CD14-positive monocyte (primary cell): ENCODE data around the gene NLRX1. TPM values are rescaled to one million over a fixed set of nuclear protein-coding genes. Genes with fewer than 3 reads are reported as not detected.

Experiments used
- DNase-seq, 3 donors: peaks; one replicate each; pipeline ENCODE4 v3.0.0-alpha.2; 2011 to 2022
- H2AFZ ChIP-seq: 2 replicates; pipeline ENCODE4 v1.6.0; 2012; ENCODE audit warnings: mild to moderate bottlenecking, low read depth, low read length, inconsistent platforms; ENCODE audit not compliant: insufficient read depth, poor library complexity, severe bottlenecking
- H3K27ac ChIP-seq, 2 donors: 1 replicate in 1 of 2; 2 replicates in 1 of 2; pipeline ENCODE4 v1.5.1; 2012 to 2013; ENCODE audit warnings: low read length in 2 of 2, control low read depth in 1 of 2, inconsistent platforms in 1 of 2, low read depth in 1 of 2, mild to moderate bottlenecking in 1 of 2
- H3K27me3 ChIP-seq, 2 donors: one replicate each; pipeline versions ENCODE4 v1.6.0 to v1.6.1; 2011 to 2013; ENCODE audit warnings: low read length in 2 of 2; ENCODE audit not compliant: control insufficient read depth in 2 of 2, insufficient read depth in 2 of 2
- H3K36me3 ChIP-seq, 2 donors: replicated peaks in 1 of 2; 1 replicate in 1 of 2; 2 replicates in 1 of 2; pipeline versions ENCODE4 v1.5.1 to v1.6.1; 2012 to 2013; ENCODE audit warnings: low read length in 2 of 2, control low read depth in 1 of 2, inconsistent platforms in 1 of 2, mild to moderate bottlenecking in 1 of 2; ENCODE audit not compliant: insufficient read depth in 2 of 2, control insufficient read depth in 1 of 2
- H3K4me1 ChIP-seq, 2 donors: 1 replicate in 1 of 2; 2 replicates in 1 of 2; pipeline versions ENCODE4 v1.5.1 to v1.6.1; 2012 to 2013; ENCODE audit warnings: low read length in 2 of 2, control low read depth in 1 of 2, inconsistent platforms in 1 of 2, mild to moderate bottlenecking in 1 of 2, moderate library complexity in 1 of 2; ENCODE audit not compliant: insufficient read depth in 2 of 2, control insufficient read depth in 1 of 2
- H3K4me2 ChIP-seq: replicated peaks from 2 replicates; pipeline ENCODE3; 2012; ENCODE audit warnings: low read length, moderate library complexity, mild to moderate bottlenecking; ENCODE audit not compliant: poor library complexity, severe bottlenecking; ENCODE audit errors: extremely low read depth
- H3K4me3 ChIP-seq, 3 experiments: fragments of 200-600 bp in 1 of 3; sonication (generic) in 1 of 3; replicated peaks in 1 of 3; 1 replicate in 2 of 3; 2 replicates in 1 of 3; pipeline ENCODE4 v1.5.1; 2011 to 2013; ENCODE audit warnings: low read length in 3 of 3, mild to moderate bottlenecking in 3 of 3, control low read depth in 2 of 3, low read depth in 2 of 3, inconsistent platforms in 1 of 3, moderate library complexity in 1 of 3
- H3K79me2 ChIP-seq: 2 replicates; pipeline ENCODE4 v1.6.0; 2012; ENCODE audit warnings: mild to moderate bottlenecking, control low read depth, inconsistent platforms, low read length, moderate library complexity; ENCODE audit not compliant: insufficient read depth
- H3K9ac ChIP-seq: 2 replicates; pipeline ENCODE4 v1.6.0; 2017; ENCODE audit warnings: low read length, mild to moderate bottlenecking; ENCODE audit not compliant: insufficient read depth, poor library complexity, severe bottlenecking
- H3K9me3 ChIP-seq, 2 donors: replicated peaks in 1 of 2; 1 replicate in 1 of 2; 2 replicates in 1 of 2; pipeline versions ENCODE4 v1.5.1 to v1.6.1; 2012 to 2013; ENCODE audit warnings: low read length in 2 of 2, control low read depth in 1 of 2; ENCODE audit not compliant: control insufficient read depth in 1 of 2, insufficient read depth in 1 of 2
- H4K20me1 ChIP-seq: 2 replicates; pipeline ENCODE4 v1.6.0; 2012; ENCODE audit warnings: mild to moderate bottlenecking, low read length, control low read depth, moderate library complexity; ENCODE audit not compliant: insufficient read depth
- H3K27ac Mint-ChIP-seq, 7 donors: one replicate each; pipeline ENCODE4 v1.8.0; 2020; ENCODE audit warnings: mild to moderate bottlenecking in 7 of 7, mixed read lengths in 7 of 7, moderate library complexity in 6 of 7, inconsistent platforms in 2 of 7
- H3K27me3 Mint-ChIP-seq, 3 donors: one replicate each; pipeline ENCODE4 v1.8.0; 2021 to 2022; ENCODE audit warnings: low read depth in 3 of 3, mild to moderate bottlenecking in 3 of 3, mixed read lengths in 3 of 3, moderate library complexity in 3 of 3, inconsistent platforms in 1 of 3
- H3K36me3 Mint-ChIP-seq, 2 donors: one replicate each; pipeline ENCODE4 v1.8.0; 2020; ENCODE audit warnings: mixed read lengths in 2 of 2, inconsistent platforms in 1 of 2, mild to moderate bottlenecking in 1 of 2
- H3K4me1 Mint-ChIP-seq: one replicate; pipeline ENCODE4 v1.8.0; 2020; ENCODE audit warnings: mild to moderate bottlenecking, mixed read lengths
- H3K4me3 Mint-ChIP-seq, 2 donors: one replicate each; pipeline ENCODE4 v1.8.0; 2020; ENCODE audit warnings: mild to moderate bottlenecking in 2 of 2, mixed read lengths in 2 of 2, moderate library complexity in 1 of 2
- H3K9me3 Mint-ChIP-seq, 7 donors: one replicate each; pipeline ENCODE4 v1.8.0; 2020 to 2022; ENCODE audit warnings: mixed read lengths in 7 of 7, mild to moderate bottlenecking in 6 of 7, moderate library complexity in 6 of 7, inconsistent platforms in 2 of 7
- CTCF ChIP-seq: fragments of 200-600 bp; IDR thresholded peaks from one replicate; pipeline ENCODE4 v1.8.0; 2022; ENCODE audit warnings: antibody characterized with exemption, mild to moderate bottlenecking
- WGBS: methylation state at CpG from one replicate; pipeline ENCODE4 v1.1.5; 2013; ENCODE audit warnings: missing lambda C conversion rate; ENCODE audit not compliant: insufficient coverage; 5-methylcytosine and 5-hydroxymethylcytosine counted together
- intact Hi-C, 2 donors: fragments of 100-400 bp; cut with micrococcal nuclease; formaldehyde crosslinking; loops; one replicate each; pipeline versions ENCODE4 v1.15.0 to v1.15.1; 2023
- polyA plus RNA-seq, 3 donors: library from polyadenylated mRNA; depleted of rRNA in 1 of 3; unstranded in 2 of 3; stranded (reverse) in 1 of 3; fragments of 300-500 nt in 2 of 3; fragments of >200 nt in 1 of 3; fragmentation: Illumina TruSeq in 2 of 3; gene quantifications; 1 replicate in 2 of 3; 2 replicates in 1 of 3; pipeline ENCODE4 v1.2.3, GENCODE V29; 2012 to 2021

Gene NLRX1
- polyA plus RNA-seq, 3 donors: 13.7 to 15.5 (median 14.2) TPM

DNA sequence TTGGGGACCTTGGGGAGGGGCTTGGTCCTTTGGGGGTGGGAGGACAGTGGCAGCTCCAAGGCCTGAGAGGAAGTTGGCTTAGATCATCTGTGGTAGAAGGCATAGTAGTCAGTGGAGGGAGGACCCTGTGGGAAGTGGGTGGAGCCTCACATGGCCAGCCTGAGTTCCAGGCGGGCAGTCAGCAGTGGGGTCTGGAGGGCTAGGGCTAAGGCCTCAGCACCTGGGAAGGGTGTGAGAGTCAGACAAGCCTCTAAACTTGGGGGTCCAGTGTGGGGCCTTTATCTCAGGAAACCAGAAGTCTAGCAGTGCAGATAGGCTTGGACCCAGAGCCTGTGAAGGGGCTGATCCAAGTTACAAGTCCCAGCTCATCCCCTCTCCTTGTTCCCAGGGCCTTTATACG lies 4.0 kb downstream of the NLRX1 start:
- no peak overlapping the region for H3K9ac ChIP-seq
- H3K27me3 Mint-ChIP-seq: no peaks in the 10 kb centered on the region
- H3K27me3 ChIP-seq: no peaks in the 10 kb centered on the region
- peak; percentile 44 to 60 (median 46) for DNase-seq
- no peak overlapping the region for H3K4me3 Mint-ChIP-seq
- peak overlapping the region in 5 of 7 donors; percentile 65 to 80 (median 72) for H3K27ac Mint-ChIP-seq
- peak overlapping the region; percentile 51 for H2AFZ ChIP-seq
- intact Hi-C loops: no loop called here
- H3K36me3 Mint-ChIP-seq: peaks cover 30 to 46% of the 10 kb centered on the region in 2 donors
- H3K9me3 ChIP-seq: no peaks in the 10 kb centered on the region
- H3K36me3 ChIP-seq: peaks cover 25 to 31% of the 10 kb centered on the region in 2 donors
- peak overlapping the region in 1 of 2 donors; percentile 55 for H3K27ac ChIP-seq
- H3K9me3 Mint-ChIP-seq: no peaks in the 10 kb centered on the region
- peaks cover 4% of the 10 kb centered on the region for H4K20me1 ChIP-seq
- H3K4me3 ChIP-seq: no peak overlapping the region
- peaks cover 8% of the 10 kb centered on the region for H3K79me2 ChIP-seq
- H3K4me2 ChIP-seq: peak overlapping the region; percentile 17
- no peak for TF ChIP-seq CTCF
- 25% methylated on average over 1 of the region's 2 CpGs for WGBS
- peaks cover 18 to 27% of the 10 kb centered on the region in 2 donors for H3K4me1 ChIP-seq
- H3K4me1 Mint-ChIP-seq: peaks cover 25% of the 10 kb centered on the region

- Mint-ChIP-seq H3K27me3 (no peaks in the 10 kb centered on the region), H3K4me1 (peaks cover 33% of the 10 kb centered on the region), H3K9me3 (no peaks in the 10 kb centered on the region), H3K36me3 (peaks cover 32 to 52% of the 10 kb centered on the region in 2 donors), H3K4me3 (no peak overlapping the region), H3K27ac (no peak overlapping the region)
- no peak overlapping the region for H3K9ac ChIP-seq
- no peak for DNase-seq
- no peaks in the 10 kb centered on the region for H3K27me3 ChIP-seq
- H2AFZ ChIP-seq: no peak overlapping the region
- no peaks in the 10 kb centered on the region for H3K9me3 ChIP-seq
- H3K79me2 ChIP-seq: peaks cover 8% of the 10 kb centered on the region
- H3K4me2 ChIP-seq: no peak overlapping the region
- 98% methylated on average over 21 of the region's 21 CpGs for WGBS
- intact Hi-C loops: no loop called here
- H4K20me1 ChIP-seq: peaks cover 4% of the 10 kb centered on the region
- H3K4me3 ChIP-seq: no peak overlapping the region
- no peak for TF ChIP-seq CTCF
- peaks cover 25 to 36% of the 10 kb centered on the region in 2 donors for H3K36me3 ChIP-seq
- H3K27ac ChIP-seq: no peak overlapping the region
- H3K4me1 ChIP-seq: peaks cover 26 to 36% of the 10 kb centered on the region in 2 donors
These were observed 4.9 kb downstream of the NLRX1 start for GRCh38 chr11:119173453-119173852.
